WTC11 (cell line): ENCODE measurements around the gene BRI3BP. TPM values are rescaled to one million over a fixed set of nuclear protein-coding genes. Genes with fewer than 3 reads are reported as not detected.

Experiments
- ATAC-seq: fragments of 200-7000 bp; cut with Tn5 transposase; 2 replicates; pipeline ENCODE4 v1.10.0; 2021; ENCODE audit warnings: mild to moderate bottlenecking, moderate library complexity
- CTCF ChIA-PET: fragments of 300-600 bp; sonication (Branson Sonifier 250); formaldehyde crosslinking; loops from one replicate; lab custom pipeline; 2021; ENCODE audit warnings: antibody characterized with exemption; lab: Charles Lee
- POLR2A ChIA-PET: fragments of 350-600 bp; sonication (Branson Sonifier 250); formaldehyde crosslinking; loops from one replicate; lab custom pipeline; 2021; ENCODE audit warnings: antibody characterized with exemption; lab: Charles Lee
- DNase-seq: peaks from one replicate; pipeline ENCODE4 v3.0.0; 2021; ENCODE audit warnings: low spot score
- H3K27ac Mint-ChIP-seq: 2 replicates; pipeline ENCODE4 v1.8.0; 2021; ENCODE audit warnings: mixed read lengths
- H3K27me3 Mint-ChIP-seq: 2 replicates; pipeline ENCODE4 v1.8.0; 2021; ENCODE audit warnings: low read depth, mild to moderate bottlenecking, moderate library complexity, mixed read lengths
- H3K36me3 Mint-ChIP-seq: 2 replicates; pipeline ENCODE4 v1.8.0; 2021; ENCODE audit warnings: mixed read lengths
- H3K4me1 Mint-ChIP-seq: 2 replicates; pipeline ENCODE4 v1.8.0; 2022; ENCODE audit warnings: mixed read lengths
- H3K4me3 Mint-ChIP-seq: 2 replicates; pipeline ENCODE4 v1.8.0; 2021; ENCODE audit warnings: mild to moderate bottlenecking, moderate library complexity, mixed read lengths
- H3K9me3 Mint-ChIP-seq: 2 replicates; pipeline ENCODE4 v1.8.0; 2021; ENCODE audit warnings: mixed read lengths
- ATF3 ChIP-seq: sonication (generic); formaldehyde crosslinking; conservative IDR thresholded peaks from 2 replicates; pipeline ENCODE4 v1.8.1; 2022; ENCODE audit warnings: mild to moderate bottlenecking, missing genetic modification reagents
- E2F5 ChIP-seq: sonication (generic); formaldehyde crosslinking; IDR thresholded peaks from 2 replicates; pipeline ENCODE4 v1.8.1; 2022; ENCODE audit warnings: mild to moderate bottlenecking, moderate library complexity, missing genetic modification reagents
- EMX1 ChIP-seq: fragments of 250-450 bp; sonication (Bioruptor Pico); IDR thresholded peaks from 2 replicates; pipeline ENCODE4 v1.8.0; 2021; ENCODE audit warnings: mild to moderate bottlenecking
- ERG ChIP-seq: fragments of 250-450 bp; sonication (Bioruptor Pico); IDR thresholded peaks from 2 replicates; pipeline ENCODE4 v1.8.0; 2021; ENCODE audit warnings: mild to moderate bottlenecking
- ETV6 ChIP-seq: sonication (generic); formaldehyde crosslinking; IDR thresholded peaks from 2 replicates; pipeline ENCODE4 v1.8.1; 2022; ENCODE audit warnings: mild to moderate bottlenecking, missing genetic modification reagents
- HMGA2 ChIP-seq: fragments of 250-450 bp; sonication (Bioruptor Pico); IDR thresholded peaks from 2 replicates; pipeline ENCODE4 v1.4.0; 2021; ENCODE audit warnings: mild to moderate bottlenecking, moderate library complexity
- JAZF1 ChIP-seq: fragments of 250-450 bp; sonication (Bioruptor Pico); IDR thresholded peaks from 2 replicates; pipeline ENCODE4 v1.9.0; 2021; ENCODE audit warnings: moderate library complexity, mild to moderate bottlenecking, inconsistent platforms
- MXD4 ChIP-seq: fragments of 250-450 bp; sonication (Bioruptor Pico); IDR thresholded peaks from 2 replicates; pipeline ENCODE4 v1.8.0; 2021; ENCODE audit warnings: mild to moderate bottlenecking, moderate library complexity, borderline replicate concordance
- MYBL2 ChIP-seq: sonication (generic); formaldehyde crosslinking; IDR thresholded peaks from 2 replicates; pipeline ENCODE4 v1.8.1; 2023; ENCODE audit warnings: mild to moderate bottlenecking, moderate library complexity, missing genetic modification reagents
- NFE2L1 ChIP-seq: sonication (generic); formaldehyde crosslinking; IDR thresholded peaks from 2 replicates; pipeline ENCODE4 v1.8.1; 2023; ENCODE audit warnings: missing genetic modification reagents
- OVOL2 ChIP-seq: fragments of 250-450 bp; sonication (Bioruptor Pico); IDR thresholded peaks from 2 replicates; pipeline ENCODE4 v1.9.0; 2021; ENCODE audit warnings: mild to moderate bottlenecking, borderline replicate concordance
- RELA ChIP-seq: sonication (generic); formaldehyde crosslinking; IDR thresholded peaks from 2 replicates; pipeline ENCODE4 v1.8.1; 2022; ENCODE audit warnings: missing genetic modification reagents, mild to moderate bottlenecking, borderline replicate concordance
- STAT6 ChIP-seq: sonication (generic); formaldehyde crosslinking; conservative IDR thresholded peaks from 2 replicates; pipeline ENCODE4 v1.8.1; 2023; ENCODE audit warnings: mild to moderate bottlenecking, low read depth, missing genetic modification reagents, moderate library complexity
- TEAD1 ChIP-seq: sonication (generic); formaldehyde crosslinking; IDR thresholded peaks from 2 replicates; pipeline ENCODE4 v1.8.0; 2022; ENCODE audit warnings: mild to moderate bottlenecking, missing genetic modification reagents
- ZNF425 ChIP-seq: fragments of 250-450 bp; sonication (Bioruptor Pico); conservative IDR thresholded peaks from 2 replicates; pipeline ENCODE4 v1.9.0; 2021; ENCODE audit warnings: mild to moderate bottlenecking
- total RNA-seq: library from RNA; stranded (reverse); gene quantifications from 3 replicates; pipeline ENCODE4 v1.2.3, GENCODE V29; 2021

The BRI3BP gene
- total RNA-seq, 1 experiment from 2014 or later = 11.9 TPM

- peak; percentile 5; the same call in 1 of the 2 replicates for ATAC-seq
- DNase-seq = no peak
- H3K4me1 Mint-ChIP-seq = peaks cover 21% of the 10 kb centered on the region
Measured at GRCh38 chr12:124994437-124994975, 1.1 kb downstream of the BRI3BP start.

More at GRCh38 chr12:124994437-124994975, 1.1 kb downstream of the BRI3BP start:
- H3K9me3 Mint-ChIP-seq = no peaks in the 10 kb centered on the region
- no peaks in the 10 kb centered on the region for H3K27me3 Mint-ChIP-seq
- H3K36me3 Mint-ChIP-seq = peaks cover 2% of the 10 kb centered on the region; the same call in 1 of the 2 replicates
- TF ChIP-seq OVOL2 (CRISPR knock-in tag) (no peak), RELA (CRISPR knock-in tag) (no peak), ERG (no peak), ZNF425 (CRISPR knock-in tag) (no peak), STAT6 (CRISPR knock-in tag) (no peak), MYBL2 (CRISPR knock-in tag) (no peak), HMGA2 (no peak), ATF3 (CRISPR knock-in tag) (no peak), JAZF1 (CRISPR knock-in tag) (no peak), MXD4 (no peak), E2F5 (CRISPR knock-in tag) (no peak), EMX1 (CRISPR knock-in tag) (no peak), NFE2L1 (CRISPR knock-in tag) (no peak), TEAD1 (no peak), ETV6 (CRISPR knock-in tag) (no peak)
- H3K27ac Mint-ChIP-seq = 0 out of 2 replicates have a peak overlapping the region, but pooled peaks have one; percentile 49
- peak overlapping the region; percentile 86 for H3K4me3 Mint-ChIP-seq
- POLR2A ChIA-PET = interaction anchor here (0.6 to 1.0 kb wide), 3 partner anchors 36 to 70 kb away, joined by 3 read pairs; no protein-coding TSS in a partner anchor
- CTCF ChIA-PET = interaction anchor here (0.6 to 2.8 kb wide), 6 partner anchors 54 to 606 kb away, joined by 3 to 11 read pairs (median 4); no protein-coding TSS in a partner anchor
